Smooth muscle cell (in vitro differentiated cells): ENCODE data around the gene TNPO1. TPM values are rescaled to one million over a fixed set of nuclear protein-coding genes. Genes with fewer than 3 reads are reported as not detected.

ENCODE experiments used
- DNase-seq: peaks from one replicate; lab custom pipeline; 2025; ENCODE audit not compliant: unreplicated experiment; lab: John Stamatoyannopoulos, UW
- H2AFZ ChIP-seq: fragments of 200-600 bp; sonication (generic); 2 replicates; pipeline ENCODE4 v1.6.0; 2016; ENCODE audit warnings: antibody characterized with exemption, low read depth, mild to moderate bottlenecking
- H3F3A ChIP-seq: fragments of 200-600 bp; sonication (generic); 2 replicates; pipeline ENCODE4 v1.6.0; 2017; ENCODE audit warnings: antibody characterized with exemption, low read depth
- H3K27ac ChIP-seq: fragments of 200-600 bp; sonication (generic); 2 replicates; pipeline ENCODE4 v1.5.1; 2016; ENCODE audit warnings: low read depth, mild to moderate bottlenecking
- H3K27me3 ChIP-seq: fragments of 200-600 bp; sonication (generic); 2 replicates; pipeline ENCODE4 v1.6.1; 2016; ENCODE audit warnings: low read depth, mild to moderate bottlenecking
- H3K36me3 ChIP-seq: fragments of 200-600 bp; sonication (generic); 2 replicates; pipeline ENCODE4 v1.5.1; 2016; ENCODE audit warnings: low read depth
- H3K4me1 ChIP-seq: fragments of 200-600 bp; sonication (generic); 2 replicates; pipeline ENCODE4 v1.5.1; 2016; ENCODE audit warnings: low read depth
- H3K4me2 ChIP-seq: fragments of 200-600 bp; sonication (generic); 2 replicates; pipeline ENCODE4 v1.6.0; 2016; ENCODE audit warnings: mild to moderate bottlenecking
- H3K4me3 ChIP-seq: fragments of 200-600 bp; sonication (generic); 2 replicates; pipeline ENCODE4 v1.5.1; 2016; ENCODE audit warnings: mild to moderate bottlenecking
- H3K79me2 ChIP-seq: fragments of 200-600 bp; sonication (generic); 2 replicates; pipeline ENCODE4 v1.6.0; 2016; ENCODE audit warnings: low read depth, mild to moderate bottlenecking
- H3K9ac ChIP-seq: fragments of 200-600 bp; sonication (generic); 2 replicates; pipeline ENCODE4 v1.6.0; 2016; ENCODE audit warnings: low read depth
- H3K9me3 ChIP-seq: fragments of 200-600 bp; sonication (generic); replicated peaks from 2 replicates; pipeline ENCODE4 v1.5.1; 2016; ENCODE audit warnings: low read depth
- H4K20me1 ChIP-seq: fragments of 200-600 bp; sonication (generic); 2 replicates; pipeline ENCODE4 v1.6.0; 2016; ENCODE audit warnings: low read depth
- WGBS: methylation state at CpG from one replicate; pipeline ENCODE4 v1.1.7; 2016; ENCODE audit warnings: low lambda C conversion rate; 5-methylcytosine and 5-hydroxymethylcytosine counted together
- polyA plus RNA-seq: library from polyadenylated mRNA; unstranded; fragments of >200 nt; fragmentation: Nextera tagmentation; extraction: Ambion mirVana; gene quantifications from 2 replicates; pipeline ENCODE4 v1.2.1, GENCODE V29; 2016
- total RNA-seq: library from RNA; depleted of rRNA; stranded (reverse); fragments of >200 nt; gene quantifications from 2 replicates; pipeline ENCODE4 v1.2.3, GENCODE V29; 2014
- TF ChIP-seq, protein P1 (sequence below): fragments of 200-600 bp; sonication (generic); IDR thresholded peaks from 2 replicates; pipeline ENCODE4 v1.5.1; 2017; ENCODE audit warnings: borderline replicate concordance, mild to moderate bottlenecking, antibody characterized with exemption; ENCODE audit not compliant: insufficient read depth, poor library complexity, severe bottlenecking

The TNPO1 gene
- total and polyA plus RNA-seq, 2 experiments from 2014 or later: 62.7 to 182 TPM

DNA sequence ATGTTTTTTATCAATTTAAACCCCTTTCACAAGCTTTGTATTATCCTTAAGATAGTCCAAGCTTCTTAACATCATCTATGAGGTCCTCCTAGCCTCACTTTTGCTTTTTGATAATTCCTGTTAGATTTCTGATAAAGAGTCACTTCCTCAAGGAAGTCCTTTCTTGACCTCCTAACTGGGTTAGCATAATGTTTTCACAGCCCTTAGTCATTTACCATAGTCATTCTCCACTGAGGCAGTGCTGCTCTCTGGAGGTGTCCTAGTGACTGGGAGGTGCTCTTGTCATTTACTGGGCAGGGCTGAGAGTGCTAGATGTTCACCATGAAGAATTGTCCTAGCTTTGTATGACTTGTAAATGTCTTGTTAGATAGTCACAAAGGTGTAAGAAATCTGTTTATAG, 26.4 kb downstream of the TNPO1 start:
- no peak overlapping the region for H3K4me2 ChIP-seq

DNA sequence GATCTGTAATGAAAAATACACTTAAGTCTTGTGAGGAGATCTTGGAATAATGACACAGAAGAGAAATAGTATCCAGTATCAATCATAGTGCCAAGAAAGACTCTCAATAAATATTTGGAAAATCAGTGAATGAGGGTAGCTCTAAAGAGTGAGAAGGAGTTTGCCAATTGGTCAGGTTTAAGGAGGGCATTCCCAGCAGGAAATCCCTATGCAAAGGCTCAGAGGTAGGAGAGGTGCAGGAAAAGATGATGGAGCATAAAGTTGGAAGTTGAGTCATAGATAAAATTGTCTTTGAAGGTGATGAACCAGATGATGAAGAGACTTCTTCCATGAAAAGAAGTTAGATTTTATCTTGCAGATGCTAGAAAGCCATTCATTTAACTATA, 27.8 kb downstream of the TNPO1 start:
- Histone ChIP-seq H2AFZ (no peak overlapping the region), H3K27ac (no peak overlapping the region), H3F3A (peaks cover 7% of the 10 kb centered on the region), H3K4me3 (no peak overlapping the region), H3K27me3 (no peaks in the 10 kb centered on the region), H3K9ac (no peak overlapping the region), H3K4me1 (peaks cover 17% of the 10 kb centered on the region), H3K79me2 (peaks cover 90% of the 10 kb centered on the region), H4K20me1 (peaks cover 83% of the 10 kb centered on the region), H3K9me3 (no peaks in the 10 kb centered on the region), H3K36me3 (no peaks in the 10 kb centered on the region), H3K4me2 (no peak overlapping the region)
- no peak for DNase-seq
- TF ChIP-seq, protein P1, sequence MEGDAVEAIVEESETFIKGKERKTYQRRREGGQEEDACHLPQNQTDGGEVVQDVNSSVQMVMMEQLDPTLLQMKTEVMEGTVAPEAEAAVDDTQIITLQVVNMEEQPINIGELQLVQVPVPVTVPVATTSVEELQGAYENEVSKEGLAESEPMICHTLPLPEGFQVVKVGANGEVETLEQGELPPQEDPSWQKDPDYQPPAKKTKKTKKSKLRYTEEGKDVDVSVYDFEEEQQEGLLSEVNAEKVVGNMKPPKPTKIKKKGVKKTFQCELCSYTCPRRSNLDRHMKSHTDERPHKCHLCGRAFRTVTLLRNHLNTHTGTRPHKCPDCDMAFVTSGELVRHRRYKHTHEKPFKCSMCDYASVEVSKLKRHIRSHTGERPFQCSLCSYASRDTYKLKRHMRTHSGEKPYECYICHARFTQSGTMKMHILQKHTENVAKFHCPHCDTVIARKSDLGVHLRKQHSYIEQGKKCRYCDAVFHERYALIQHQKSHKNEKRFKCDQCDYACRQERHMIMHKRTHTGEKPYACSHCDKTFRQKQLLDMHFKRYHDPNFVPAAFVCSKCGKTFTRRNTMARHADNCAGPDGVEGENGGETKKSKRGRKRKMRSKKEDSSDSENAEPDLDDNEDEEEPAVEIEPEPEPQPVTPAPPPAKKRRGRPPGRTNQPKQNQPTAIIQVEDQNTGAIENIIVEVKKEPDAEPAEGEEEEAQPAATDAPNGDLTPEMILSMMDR: no peak

More for the DNA sequence above, 26.4 kb downstream of the TNPO1 start:
- Histone ChIP-seq H3K9me3 (no peaks in the 10 kb centered on the region), H2AFZ (no peak overlapping the region), H3K9ac (no peak overlapping the region), H3K27me3 (no peaks in the 10 kb centered on the region), H3K4me1 (peaks cover 15% of the 10 kb centered on the region), H3F3A (peaks cover 7% of the 10 kb centered on the region), H3K27ac (no peak overlapping the region), H3K4me3 (no peak overlapping the region), H3K36me3 (no peaks in the 10 kb centered on the region), H3K79me2 (peaks cover 99% of the 10 kb centered on the region), H4K20me1 (peaks cover 92% of the 10 kb centered on the region)
- TF ChIP-seq, protein P1: no peak
- DNase-seq: no peak

DNA sequence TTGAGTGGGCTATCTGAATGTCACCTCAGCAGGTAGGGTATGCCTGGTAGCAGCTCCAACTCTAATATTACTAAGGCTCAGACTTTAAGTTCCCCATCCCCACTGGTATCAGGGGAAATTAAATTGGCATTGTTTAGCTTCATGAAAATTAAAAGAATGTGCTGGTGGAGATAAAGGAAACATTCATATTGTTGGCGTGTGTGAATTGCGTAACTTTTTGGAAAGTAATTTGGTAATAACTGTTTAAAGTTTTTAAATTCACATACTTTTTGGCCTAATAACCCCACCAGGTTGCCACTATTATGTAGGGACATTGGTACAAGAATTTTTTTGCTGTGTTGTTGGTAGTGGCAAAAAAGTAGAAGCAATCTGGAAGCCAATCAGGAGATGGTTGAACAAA, 29.4 kb downstream of the TNPO1 start:
- 93% methylated on average over 2 of the region's 2 CpGs for WGBS
- peaks cover 7% of the 10 kb centered on the region for H3F3A ChIP-seq
- no peak overlapping the region for H3K4me3 ChIP-seq
- H3K4me1 ChIP-seq: peaks cover 34% of the 10 kb centered on the region
- no peak overlapping the region for H3K4me2 ChIP-seq
- no peak overlapping the region for H3K9ac ChIP-seq
- TF ChIP-seq, protein P1: no peak
- H3K36me3 ChIP-seq: no peaks in the 10 kb centered on the region
- H3K27me3 ChIP-seq: no peaks in the 10 kb centered on the region
- H3K79me2 ChIP-seq: peaks cover 90% of the 10 kb centered on the region
- DNase-seq: no peak
- peak overlapping the region; percentile 92 for H3K27ac ChIP-seq
- H2AFZ ChIP-seq: no peak overlapping the region
- H4K20me1 ChIP-seq: peaks cover 83% of the 10 kb centered on the region
- no peaks in the 10 kb centered on the region for H3K9me3 ChIP-seq

DNA sequence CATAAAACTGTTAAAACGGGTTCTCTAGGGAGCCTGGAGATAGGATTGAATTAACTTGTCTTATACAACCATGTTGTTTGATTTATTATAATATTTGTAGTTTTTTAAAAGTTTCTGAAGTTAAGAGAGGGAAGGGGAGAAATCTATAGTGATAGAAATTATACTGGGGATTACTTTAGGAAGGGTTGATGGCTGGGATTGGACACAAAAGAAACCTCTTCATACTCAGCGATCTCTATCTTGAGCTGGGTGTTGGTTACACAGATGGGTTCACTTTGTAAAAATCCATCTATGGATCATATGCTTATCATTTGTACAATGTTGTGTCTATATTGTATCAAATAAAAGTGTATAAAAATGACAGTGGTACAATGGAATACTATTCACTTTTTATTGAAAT, 30.0 kb downstream of the TNPO1 start:
- Histone ChIP-seq H3K79me2 (peaks cover 90% of the 10 kb centered on the region), H3K4me3 (no peak overlapping the region), H3K4me2 (peak overlapping the region; percentile 86), H3K27ac (peak overlapping the region; percentile 92), H3K36me3 (no peaks in the 10 kb centered on the region), H3K9ac (no peak overlapping the region), H3K9me3 (no peaks in the 10 kb centered on the region), H3K27me3 (no peaks in the 10 kb centered on the region), H2AFZ (no peak overlapping the region), H4K20me1 (peaks cover 83% of the 10 kb centered on the region), H3F3A (peaks cover 7% of the 10 kb centered on the region), H3K4me1 (peaks cover 37% of the 10 kb centered on the region)
- TF ChIP-seq, protein P1: no peak
- 83% methylated on average over 2 of the region's 2 CpGs for WGBS
- no peak for DNase-seq
